ENCODE data around the gene TRIM61.
A peak's percentile ranks its signal among the peaks of the same experiment; 100 is the strongest.
"Not testable (repeated sequence)": the region's sequence is repeated elsewhere in the genome, so short reads cannot be mapped to it uniquely, and the experiment has no call there.

Gene TRIM61

DNA sequence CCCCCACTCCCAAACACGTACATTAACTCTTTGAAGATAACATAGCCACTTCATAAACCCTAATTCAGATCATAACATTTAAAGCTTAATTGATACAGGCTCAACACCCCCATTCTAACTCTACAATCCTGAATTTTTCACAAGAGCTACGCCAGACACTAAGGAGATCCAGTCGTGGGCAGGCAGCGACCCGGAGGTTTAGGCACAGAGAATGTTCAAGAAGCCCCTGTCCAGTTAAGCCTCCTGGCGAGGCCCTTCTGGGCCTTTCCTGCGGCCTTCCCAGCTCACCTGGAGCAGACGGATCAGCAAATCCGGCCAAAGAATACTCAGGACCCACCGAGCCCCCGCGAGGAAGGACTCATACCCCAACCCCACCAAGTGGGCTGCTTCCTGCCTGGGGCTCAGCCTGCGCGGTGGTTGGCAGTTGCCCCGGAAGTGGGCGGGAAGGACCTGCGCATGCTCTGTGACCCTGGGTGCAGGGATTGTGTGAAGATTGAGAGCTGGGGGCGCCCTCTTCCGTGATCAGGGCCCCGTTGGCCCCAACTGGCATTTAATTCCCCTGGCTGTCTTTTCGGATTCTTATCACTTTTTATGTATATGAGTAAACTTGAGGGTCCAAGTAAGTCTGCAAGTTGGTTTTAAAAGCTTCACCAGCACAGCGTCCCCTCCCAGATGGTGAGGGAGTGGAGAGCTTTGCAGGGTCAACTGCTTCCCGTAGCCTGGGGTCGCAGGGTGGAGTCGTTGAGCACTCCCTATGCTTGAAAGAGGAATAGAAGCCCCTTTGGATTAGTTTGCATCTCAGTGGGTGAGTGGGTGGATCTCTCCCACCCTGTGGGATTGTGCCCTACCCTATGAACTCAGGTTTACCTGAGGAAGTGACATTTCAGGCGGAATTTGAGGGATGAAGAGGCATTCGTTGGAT is at the start of gene TRIM61:
TRIM61 (minus strand) TSS at position 415 of the 922 bp plus-strand sequence. CDS start 7,655 bp downstream, outside the sequence.
- peak; percentile 31 for DNase-seq (ENCODE audit: low read depth)

DNA sequence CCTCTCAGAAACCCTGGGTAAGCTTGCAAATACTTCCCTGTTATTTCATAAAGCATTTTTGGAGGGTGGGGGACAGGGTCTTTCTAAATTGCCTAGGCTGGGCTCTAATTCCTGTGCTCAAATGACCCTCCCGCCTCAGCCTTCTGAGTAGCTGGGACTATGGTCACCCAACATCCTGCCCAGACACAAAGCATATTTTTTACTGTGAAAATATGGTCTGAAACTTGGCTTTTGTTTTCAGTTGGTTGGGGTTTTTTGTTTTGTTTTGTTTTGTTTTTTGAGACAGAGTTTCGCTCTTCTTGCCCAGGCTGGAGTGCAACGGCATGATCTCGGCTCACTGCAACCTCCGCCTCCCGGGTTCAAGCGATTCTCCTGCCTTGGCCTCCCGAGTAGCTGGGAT is 48.3 kb upstream of the TRIM61 start:
- DNase-seq (ENCODE audit: low read depth), result not testable (repeated sequence)

DNA sequence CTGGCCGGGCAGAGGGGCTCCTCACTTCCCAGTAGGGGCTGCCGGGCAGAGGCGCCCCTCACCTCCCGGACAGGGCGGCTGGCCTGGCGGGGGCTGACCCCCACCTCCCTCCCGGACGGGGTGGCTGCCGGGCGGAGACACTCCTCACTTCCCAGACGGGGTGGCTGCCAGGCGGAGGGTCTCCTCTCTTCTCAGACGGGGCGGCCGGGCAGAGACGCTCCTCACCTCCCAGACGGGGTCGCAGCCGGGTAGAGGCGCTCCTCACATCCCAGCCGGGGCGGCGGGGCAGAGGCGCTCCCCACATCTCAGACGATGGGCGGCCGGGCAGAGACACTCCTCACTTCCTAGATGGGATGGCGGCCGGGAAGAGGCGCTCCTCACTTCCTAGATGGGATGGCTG is 42.5 kb upstream of the TRIM61 start:
- DNase-seq (ENCODE audit: low read depth), result not testable (repeated sequence)

DNA sequence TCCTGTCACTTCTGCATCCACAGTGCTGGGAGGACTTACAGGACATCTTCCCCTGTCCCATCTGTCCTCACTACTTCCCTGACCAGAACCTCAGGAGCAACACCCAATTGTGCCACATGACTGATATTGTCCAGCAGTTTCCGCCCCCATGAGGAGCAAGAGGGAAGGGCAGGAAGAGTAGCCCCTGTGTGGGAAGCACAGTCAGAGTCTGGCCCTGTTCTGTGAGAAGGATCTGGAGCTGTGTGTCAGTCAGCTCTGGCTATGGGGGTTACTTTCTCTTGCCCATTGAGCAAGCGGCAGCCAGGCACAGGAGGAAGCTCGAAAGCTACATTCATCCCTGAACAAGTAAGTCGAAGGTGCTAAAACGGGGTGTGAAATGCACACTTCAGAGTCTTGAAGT is 39.5 kb upstream of the TRIM61 start:
- DNase-seq (ENCODE audit: low read depth), result no peak

DNA sequence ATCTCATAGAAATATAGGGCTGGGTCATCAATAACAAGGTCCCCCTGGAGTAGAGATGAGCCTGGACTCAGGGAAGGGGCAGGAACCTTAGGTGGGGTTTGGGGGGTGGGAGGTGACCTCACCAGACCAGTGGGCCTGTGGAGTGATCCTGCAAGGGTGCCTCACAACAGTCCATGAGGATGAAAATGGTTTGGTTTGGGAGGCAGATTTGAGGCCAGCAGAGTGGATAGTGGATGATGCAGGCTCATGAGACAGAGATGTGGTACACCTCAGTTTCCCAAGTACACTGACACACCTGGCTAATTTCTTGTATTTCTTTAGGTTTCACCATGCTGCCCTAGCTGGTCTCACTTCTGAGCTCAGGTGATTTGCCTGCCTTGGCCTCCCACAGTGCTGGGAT is 36.2 kb upstream of the TRIM61 start:
- no peak for DNase-seq (ENCODE audit: low read depth)

DNA sequence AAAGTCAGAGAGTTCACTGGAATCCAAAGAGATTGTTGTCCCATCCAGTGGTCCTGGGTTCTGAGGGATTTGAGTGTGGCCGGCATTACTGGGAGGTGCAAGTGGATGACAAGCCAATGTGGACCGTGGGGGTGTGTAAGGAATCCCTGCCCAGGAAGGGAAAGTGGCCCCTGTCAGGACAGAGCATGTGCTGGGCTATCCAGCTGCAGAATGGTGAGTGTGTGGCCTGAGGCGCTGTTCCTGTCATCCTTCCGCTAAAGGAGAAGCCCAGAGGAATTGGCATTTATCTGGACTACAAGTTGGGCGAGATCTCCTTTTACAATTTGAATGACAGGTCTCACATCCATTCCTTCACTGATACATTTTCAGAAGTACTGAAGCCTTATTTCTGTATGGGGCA is 33.9 kb upstream of the TRIM61 start:
- no peak for DNase-seq (ENCODE audit: low read depth)

DNA sequence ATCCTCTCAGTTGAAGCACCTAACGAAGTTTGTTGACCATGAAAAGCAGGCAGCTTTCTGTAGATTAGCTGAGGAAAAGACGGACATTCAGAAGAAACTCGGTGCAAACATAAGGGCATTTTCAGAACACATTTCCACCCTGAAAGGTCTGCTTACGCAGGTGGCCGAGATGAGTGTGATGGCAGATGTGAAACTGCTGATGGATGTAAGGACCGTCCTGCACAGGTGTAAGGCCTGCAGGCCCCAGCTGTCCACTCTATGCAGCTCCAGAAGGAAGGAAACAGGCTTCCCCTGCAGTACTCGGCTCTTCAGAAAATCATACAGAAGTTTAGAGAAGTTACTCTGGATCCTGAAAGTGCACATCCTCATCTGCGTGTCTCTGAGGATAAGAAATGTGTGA is 33.5 kb upstream of the TRIM61 start:
- DNase-seq (ENCODE audit: low read depth), result no peak

DNA sequence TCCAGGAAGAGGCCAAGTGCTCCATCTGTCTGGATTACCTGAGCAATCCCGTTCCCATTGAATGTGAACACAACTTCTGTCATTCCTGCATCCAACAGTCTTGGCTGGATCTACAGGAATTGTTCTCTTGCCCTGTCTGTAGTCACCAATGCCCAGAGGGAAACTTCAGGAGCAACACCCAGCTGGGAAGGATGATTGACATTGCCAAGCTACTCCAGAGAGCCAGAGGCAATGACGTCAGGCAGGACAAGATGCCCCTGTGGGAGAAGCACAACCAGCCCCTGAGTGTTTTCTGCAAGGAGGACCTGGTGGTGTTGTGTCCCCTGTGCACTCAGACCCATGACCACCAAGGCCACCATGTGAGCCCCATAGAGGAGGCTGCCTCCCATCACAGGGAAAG is 33.0 kb upstream of the TRIM61 start:
- DNase-seq (ENCODE audit: low read depth), result no peak

DNA sequence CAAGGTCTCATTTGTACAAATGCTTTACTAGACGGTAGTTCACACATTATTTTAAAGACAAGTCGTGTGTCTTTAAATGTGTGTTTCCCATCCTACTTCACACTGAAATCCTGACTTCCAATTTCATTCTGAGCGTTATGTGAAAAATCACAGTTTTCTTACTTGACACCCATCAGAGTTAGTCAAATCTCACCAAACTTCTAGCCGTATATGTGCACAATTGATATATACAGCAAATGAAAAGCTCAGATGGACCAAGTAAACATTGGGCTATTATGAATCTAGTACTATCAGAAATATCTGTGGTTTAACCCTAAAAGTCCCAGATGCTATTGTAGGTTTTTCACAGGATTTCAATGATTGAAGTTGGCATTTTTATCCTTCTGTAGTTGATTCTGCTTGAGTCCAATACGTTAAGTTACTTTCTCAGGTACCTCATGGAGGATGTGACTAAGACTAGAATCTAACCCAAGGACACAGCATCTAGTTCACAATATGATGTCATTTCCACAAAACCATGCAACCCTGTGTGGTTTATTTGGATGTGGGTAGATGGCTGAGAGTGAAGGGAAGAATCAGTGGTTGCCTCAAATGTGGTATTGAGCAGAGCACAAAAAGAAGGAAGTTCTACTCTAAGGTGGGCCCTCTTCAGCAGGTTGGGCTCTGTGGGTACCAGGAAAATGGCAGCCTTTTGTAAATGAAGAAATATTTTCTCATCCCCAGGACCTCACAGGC is 32.2 kb upstream of the TRIM61 start:
- no peak for DNase-seq (ENCODE audit: low read depth)

DNA sequence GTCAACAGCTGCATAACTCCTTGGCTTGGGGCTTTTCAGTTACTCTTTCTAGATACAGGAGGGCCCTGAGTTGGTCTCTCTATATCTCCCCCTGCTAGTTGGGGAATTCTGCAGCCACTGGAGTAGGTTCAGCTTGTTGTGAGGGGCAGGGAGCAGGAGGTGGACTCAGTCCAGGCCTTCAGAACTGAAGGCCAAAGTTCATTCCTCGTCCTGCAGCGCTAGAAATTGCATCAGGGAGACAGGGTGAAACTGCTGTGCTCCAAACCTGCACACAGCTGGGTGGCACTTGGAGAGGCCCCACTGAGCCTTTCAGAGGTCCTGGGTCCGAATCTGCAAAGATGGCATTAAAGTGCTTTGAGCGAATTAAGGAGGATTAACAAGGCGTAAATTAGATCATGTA is 29.4 kb upstream of the TRIM61 start:
- no peak for DNase-seq (ENCODE audit: low read depth)

DNA sequence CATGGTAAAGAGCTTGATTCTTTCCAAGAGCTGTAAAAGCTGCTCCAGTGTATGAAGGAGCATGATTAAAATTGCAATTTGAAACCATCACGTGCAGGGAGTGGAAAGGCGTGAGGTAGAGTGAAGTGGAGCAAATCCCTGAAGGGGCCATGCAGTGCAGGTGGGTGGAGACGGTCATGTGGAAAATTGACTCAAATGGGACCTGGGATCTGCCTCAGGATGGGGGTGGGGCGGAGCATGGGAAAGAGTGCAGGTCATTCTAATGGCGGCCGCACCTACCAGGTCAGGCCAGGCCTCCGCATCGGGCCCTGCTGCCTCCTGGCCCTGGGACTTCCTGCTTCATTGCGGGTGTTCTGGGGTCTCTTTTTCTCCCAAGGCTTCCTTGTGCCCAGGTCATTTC is 29.0 kb upstream of the TRIM61 start:
- no peak for DNase-seq (ENCODE audit: low read depth)

DNA sequence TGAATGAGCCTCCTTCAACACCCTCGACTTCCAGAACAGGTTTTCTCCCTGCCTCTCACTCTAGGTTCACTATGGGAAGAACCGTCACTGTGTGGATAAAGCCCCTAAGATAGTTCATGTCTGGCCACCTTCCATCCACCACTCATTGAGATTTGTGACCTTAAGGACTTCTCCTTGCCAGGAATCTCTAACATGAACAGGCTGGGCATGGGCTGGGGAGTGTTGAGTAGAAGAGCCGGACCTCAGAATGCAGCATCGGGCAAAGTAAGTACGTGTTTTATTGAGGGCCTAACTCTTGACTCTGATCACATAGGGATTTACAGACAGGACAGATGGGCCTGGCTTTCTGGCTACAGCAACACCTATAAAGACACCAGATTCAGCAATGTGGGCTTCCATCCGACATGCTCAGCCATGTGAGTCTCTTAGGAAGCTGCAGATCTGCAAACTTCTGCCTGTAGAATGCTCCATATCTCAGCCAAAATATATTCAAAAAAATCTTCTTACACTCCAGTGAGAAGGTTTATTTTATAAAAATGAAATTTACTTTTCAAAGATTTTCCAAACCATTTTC is 28.0 kb upstream of the TRIM61 start:
- no peak for DNase-seq (ENCODE audit: low read depth)

DNA sequence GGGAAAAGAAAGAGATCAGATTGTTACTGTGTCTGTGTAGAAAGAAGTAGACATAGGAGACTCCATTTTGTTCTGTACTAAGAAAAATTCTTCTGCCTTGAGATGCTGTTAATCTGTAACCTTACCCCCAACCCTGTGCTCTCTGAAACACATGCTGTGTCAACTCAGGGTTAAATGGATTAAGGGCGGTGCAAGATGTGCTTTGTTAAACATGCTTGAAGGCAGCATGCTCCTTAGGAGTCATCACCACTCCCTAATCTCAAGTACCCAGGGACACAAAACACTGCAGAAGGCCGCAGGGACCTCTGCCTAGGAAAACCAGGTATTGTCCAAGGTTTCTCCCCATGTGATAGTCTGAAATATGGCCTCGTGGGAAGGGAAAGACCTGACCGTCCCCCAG is 24.5 kb upstream of the TRIM61 start:
- DNase-seq (ENCODE audit: low read depth), result not testable (repeated sequence)

DNA sequence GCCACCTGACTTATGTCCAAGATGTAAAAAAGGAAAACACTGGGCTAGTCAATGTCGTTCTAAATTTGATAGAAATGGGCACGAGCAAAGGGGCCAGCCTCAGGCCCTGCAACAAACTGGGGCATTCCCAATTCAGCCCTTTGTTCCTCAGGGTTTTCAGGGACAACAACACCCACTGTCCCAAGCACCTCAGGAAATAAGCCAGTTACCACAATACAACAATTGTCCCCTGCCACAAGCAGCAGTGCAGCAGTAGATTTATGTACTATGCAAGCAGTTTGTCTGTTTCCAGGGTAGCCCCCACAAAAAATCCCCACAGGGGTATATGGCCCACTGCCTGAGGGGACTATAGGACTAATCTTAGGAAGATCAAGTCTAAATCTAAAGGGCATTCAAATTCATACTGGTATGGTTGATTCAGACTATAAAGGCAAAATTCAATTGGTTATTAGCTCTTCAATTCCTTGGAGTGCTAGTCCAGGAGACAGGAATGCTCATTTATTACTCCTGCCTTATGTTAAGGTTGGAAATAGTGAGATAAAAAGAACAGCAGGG is 21.1 kb upstream of the TRIM61 start:
- not testable (repeated sequence) for DNase-seq (ENCODE audit: low read depth)

DNA sequence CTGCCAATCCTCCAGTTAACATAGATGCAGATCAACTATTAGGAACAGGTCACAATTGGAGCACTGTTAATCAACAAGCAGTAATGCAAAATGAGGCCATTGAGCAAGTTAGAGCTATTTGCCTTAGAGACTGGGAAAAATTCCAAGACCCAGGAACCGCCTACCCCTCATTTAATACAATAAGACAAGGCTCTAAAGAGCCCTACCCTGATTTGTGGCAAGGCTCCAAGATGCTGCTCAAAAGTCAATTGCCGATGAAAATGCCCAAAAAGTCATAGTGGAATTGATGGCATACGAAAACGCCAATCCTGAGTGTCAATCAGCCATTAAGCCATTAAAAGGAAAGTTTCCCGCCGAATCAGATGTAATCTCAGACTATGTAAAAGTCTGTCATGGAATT is 20.5 kb upstream of the TRIM61 start:
- DNase-seq (ENCODE audit: low read depth), result no peak

DNA sequence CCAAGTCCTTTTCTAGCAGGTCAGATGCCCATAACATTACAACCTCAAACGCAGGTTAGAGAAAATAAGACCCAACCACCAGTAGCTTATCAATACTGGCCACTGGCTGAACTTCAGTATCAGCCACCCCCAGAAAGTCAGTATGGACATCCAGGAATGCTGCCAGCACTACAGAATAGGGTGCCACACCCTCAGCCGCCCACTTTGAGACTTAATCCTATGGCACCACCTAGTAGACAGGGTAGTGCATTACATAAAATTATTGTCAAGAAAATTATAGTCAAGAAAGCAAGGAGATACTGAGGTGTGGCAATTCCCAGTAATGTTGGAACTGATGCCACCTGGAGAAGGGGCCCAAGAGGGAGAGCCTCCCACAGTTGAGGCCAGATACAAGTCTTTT is 19.9 kb upstream of the TRIM61 start:
- no peak for DNase-seq (ENCODE audit: low read depth)

DNA sequence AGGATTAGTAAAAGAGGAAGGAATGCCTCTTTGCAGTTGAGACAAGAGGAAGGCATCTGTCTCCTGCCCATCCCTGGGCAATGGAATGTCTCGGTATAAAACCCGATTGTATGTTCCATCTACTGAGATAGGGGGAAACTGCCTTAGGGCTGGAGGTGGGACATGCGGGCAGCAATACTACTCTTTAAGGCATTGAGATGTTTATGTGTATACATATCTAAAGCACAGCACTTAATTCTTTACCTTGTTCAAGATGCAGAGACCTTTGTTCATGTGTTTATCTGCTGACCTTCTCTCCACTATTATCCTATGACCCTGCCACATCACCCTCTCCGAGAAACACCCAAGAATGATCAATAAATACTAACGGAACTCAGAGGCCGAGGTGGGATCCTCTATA is 18.7 kb upstream of the TRIM61 start:
- not testable (repeated sequence) for DNase-seq (ENCODE audit: low read depth)

DNA sequence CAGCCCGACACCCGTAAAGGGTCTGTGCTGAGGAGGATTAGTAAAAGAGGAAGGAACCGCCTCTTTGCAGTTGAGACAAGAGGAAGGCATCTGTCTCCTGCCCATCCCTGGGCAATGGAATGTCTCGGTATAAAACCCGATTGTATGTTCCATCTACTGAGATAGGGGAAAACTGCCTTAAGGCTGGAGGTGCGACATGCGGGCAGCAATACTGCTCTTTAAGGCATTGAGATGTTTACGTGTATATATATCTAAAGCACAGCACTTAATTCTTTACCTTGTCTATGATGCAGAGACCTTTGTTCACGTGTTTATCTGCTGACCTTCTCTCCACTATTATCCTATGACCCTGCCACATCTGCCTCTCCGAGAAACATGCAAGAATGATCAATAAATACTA is 13.3 kb upstream of the TRIM61 start:
- DNase-seq (ENCODE audit: low read depth), result not testable (repeated sequence)

DNA sequence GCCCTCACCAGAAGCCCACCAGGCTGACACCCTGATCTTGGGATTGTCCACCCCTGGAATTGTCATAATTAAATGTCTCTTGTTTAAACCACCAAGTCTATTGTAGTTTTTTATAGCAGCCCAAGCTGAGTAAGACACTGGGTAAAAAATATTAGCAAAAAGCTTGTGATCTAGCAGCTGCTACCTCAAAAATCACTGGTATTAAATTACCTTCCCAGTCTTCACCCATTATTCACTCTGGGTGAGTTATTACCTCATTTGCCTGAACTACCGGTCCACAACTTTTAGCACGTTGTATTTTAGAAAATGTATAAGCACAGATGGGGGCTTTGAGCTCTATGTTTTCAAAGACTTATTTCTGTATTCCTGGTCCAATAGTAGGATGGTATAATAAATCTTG is 12.0 kb upstream of the TRIM61 start:
- no peak for DNase-seq (ENCODE audit: low read depth)

DNA sequence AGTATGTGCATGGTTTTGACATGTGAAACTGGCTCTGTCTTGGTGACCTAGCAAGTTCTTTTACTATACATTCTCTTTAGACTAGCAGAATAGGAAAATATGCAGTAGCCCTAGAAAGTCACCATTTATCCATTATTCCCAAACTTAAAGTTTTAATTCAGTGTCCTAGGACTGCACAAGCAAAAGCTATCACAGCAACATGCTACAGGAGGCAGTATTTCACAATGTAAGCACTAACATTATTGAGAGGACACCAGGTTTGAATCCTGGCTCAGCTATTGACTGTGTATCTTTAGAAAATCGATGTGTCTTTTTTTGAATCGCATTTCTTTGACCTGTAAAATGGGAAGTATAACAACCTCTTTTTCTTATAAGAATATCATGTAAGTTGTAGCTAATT is 5.5 kb downstream of the TRIM61 start:
- not testable (repeated sequence) for DNase-seq (ENCODE audit: low read depth)

DNA sequence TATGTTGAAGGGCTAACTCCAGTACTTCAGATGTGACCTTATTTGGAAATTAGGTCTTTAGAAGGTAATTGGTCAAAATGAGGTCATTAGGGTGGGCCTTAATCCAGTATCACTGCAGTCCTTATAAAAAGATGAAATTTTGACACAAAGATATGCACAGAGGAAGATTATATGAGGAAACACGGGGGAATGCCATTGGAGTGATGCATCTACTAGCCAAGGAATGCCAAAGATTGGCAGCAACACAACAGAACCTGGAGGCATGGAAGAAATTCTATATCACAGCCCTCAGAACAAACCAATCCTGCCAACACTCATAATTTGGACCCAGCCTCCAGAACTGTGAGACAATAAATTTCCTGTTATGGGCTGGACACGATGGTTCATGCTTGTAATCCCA is 17.6 kb downstream of the TRIM61 start:
- no peak for DNase-seq (ENCODE audit: low read depth)

DNA sequence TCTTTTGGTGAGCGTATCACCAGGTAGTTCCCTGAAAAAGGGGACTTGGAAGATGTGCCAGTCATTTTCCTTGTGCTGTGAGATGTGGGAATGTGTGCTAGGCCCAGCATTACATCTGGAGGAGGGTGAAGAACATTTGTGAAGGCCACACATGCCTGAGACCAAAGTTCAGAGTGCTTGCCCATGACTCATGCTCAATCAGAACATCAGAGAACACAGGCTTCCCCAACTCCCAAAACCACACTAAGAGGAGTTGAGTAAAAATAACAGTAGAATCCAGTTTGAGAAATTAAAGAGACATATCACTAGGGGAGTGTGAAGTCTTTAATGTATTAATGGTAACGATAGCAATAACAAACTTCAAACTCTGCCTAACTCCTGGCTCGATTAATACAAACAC is 18.0 kb downstream of the TRIM61 start:
- DNase-seq (ENCODE audit: low read depth), result not testable (repeated sequence)
